Embryonic facial prominence (tissue), 1 donor: Measurements from ENCODE around the gene POLK.

Experiments
- DNase-seq: peaks from one replicate; pipeline ENCODE4 v3.0.0-alpha.2; 2016; ENCODE audit errors: extremely low spot score

POLK gene

GRCh38 chr5:75648712-75649111 lies 137.0 kb downstream of the POLK start:
- no peak for DNase-seq
